ENCODE data around the gene MAGI2.

The MAGI2 gene

GRCh38 chr7:78179827-78180477 lies 1273.5 kb downstream of the MAGI2 start:
- Histone ChIP-seq H3K9ac (ENCODE audit: low read length) (no peak overlapping the region), H3K27me3 (ENCODE audit: control insufficient read depth, insufficient read depth, low read length) (no peaks in the 10 kb centered on the region)

DNA sequence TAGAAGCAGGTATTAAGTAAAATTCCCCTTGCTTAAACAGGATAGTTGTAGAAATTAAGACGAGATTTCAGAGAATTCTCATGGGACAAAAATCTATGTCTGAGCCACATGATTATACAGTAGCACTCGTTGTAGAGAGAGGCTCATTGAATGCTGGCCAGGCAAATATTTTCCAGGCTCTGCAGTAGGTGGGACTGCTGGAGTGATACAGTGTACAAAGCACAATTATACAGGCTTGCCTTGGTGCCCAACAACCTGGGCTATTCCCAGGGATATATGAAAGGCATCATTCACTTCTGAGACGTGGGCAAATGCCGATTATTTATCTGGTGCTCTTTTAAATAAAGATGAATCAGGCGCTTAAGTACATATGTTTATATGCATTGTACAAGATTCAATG lies 1274.3 kb downstream of the MAGI2 start:
- Histone ChIP-seq H3K27ac (ENCODE audit: low read length) (no peak overlapping the region), H3K9ac (ENCODE audit: low read length) (no peak overlapping the region), H3K9me3 (ENCODE audit: control insufficient read depth, low read depth, low read length) (no peaks in the 10 kb centered on the region)

More at GRCh38 chr7:78179827-78180477, 1273.5 kb downstream of the MAGI2 start:
- Histone ChIP-seq H3K9me3 (ENCODE audit: control insufficient read depth, low read depth, low read length) (no peaks in the 10 kb centered on the region), H3K4me1 (ENCODE audit: control insufficient read depth, low read depth, low read length) (no peaks in the 10 kb centered on the region), H3K36me3 (ENCODE audit: control insufficient read depth, low read depth, low read length) (no peaks in the 10 kb centered on the region), H3K27ac (ENCODE audit: low read length) (no peak overlapping the region), H3K4me3 (ENCODE audit: low read length) (no peak overlapping the region)

DNA sequence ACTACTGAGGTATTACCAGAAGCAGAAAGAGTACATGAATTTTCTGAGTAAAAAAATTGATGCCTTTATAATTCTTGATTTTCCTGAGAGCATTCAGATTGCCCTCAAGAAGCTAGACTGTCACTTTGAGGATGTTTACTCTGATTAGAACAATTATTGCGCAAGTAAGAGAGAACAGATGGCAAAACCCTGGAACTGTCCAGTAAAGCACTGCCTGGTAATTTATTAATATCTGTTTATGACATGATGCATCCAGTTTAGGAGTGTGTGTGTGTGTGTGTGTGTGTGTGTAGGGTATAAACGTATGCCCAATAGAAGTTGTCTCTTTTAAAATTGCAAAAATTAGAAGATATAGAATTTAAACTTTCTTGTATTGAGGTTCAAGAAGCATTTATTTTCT lies 1275.1 kb downstream of the MAGI2 start:
- H3K4me1 ChIP-seq (ENCODE audit: control insufficient read depth, low read depth, low read length), result no peaks in the 10 kb centered on the region
- no peaks in the 10 kb centered on the region for H3K36me3 ChIP-seq (ENCODE audit: control insufficient read depth, low read depth, low read length)
- no peak overlapping the region for H3K27ac ChIP-seq (ENCODE audit: low read length)
- no peaks in the 10 kb centered on the region for H3K9me3 ChIP-seq (ENCODE audit: control insufficient read depth, low read depth, low read length)
- H3K27me3 ChIP-seq (ENCODE audit: control insufficient read depth, insufficient read depth, low read length), result no peaks in the 10 kb centered on the region
- no peak overlapping the region for H3K9ac ChIP-seq (ENCODE audit: low read length)
- H3K4me3 ChIP-seq (ENCODE audit: low read length), result no peak overlapping the region

More for the DNA sequence above, 1274.3 kb downstream of the MAGI2 start:
- Histone ChIP-seq H3K27me3 (ENCODE audit: control insufficient read depth, insufficient read depth, low read length) (no peaks in the 10 kb centered on the region), H3K4me1 (ENCODE audit: control insufficient read depth, low read depth, low read length) (no peaks in the 10 kb centered on the region), H3K4me3 (ENCODE audit: low read length) (no peak overlapping the region), H3K36me3 (ENCODE audit: control insufficient read depth, low read depth, low read length) (no peaks in the 10 kb centered on the region)

DNA sequence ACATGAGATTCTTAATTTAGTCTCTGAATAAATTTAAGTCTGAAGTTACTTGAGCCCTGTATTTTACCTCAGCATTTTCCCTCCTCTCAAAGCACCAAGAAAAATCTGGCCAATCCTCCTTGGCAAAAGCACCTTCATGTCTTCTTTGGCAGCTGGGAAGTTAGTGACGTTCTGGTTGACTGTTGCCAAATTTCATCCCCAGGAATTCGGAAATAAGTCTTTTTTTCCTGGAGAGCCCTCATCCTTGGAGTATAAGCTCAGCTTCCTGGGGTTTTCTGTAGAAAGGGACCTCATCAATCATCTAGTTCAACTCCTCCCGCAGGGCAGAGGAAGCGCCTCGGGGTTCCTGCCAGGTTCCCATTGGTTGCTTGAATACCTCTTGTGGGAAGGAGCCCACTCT lies 1277.3 kb downstream of the MAGI2 start:
- Histone ChIP-seq H3K4me1 (ENCODE audit: control insufficient read depth, low read depth, low read length) (peaks cover 17% of the 10 kb centered on the region), H3K36me3 (ENCODE audit: control insufficient read depth, low read depth, low read length) (no peaks in the 10 kb centered on the region), H3K27me3 (ENCODE audit: control insufficient read depth, insufficient read depth, low read length) (no peaks in the 10 kb centered on the region), H3K9me3 (ENCODE audit: control insufficient read depth, low read depth, low read length) (no peaks in the 10 kb centered on the region), H3K9ac (ENCODE audit: low read length) (no peak overlapping the region), H3K27ac (ENCODE audit: low read length) (no peak overlapping the region), H3K4me3 (ENCODE audit: low read length) (no peak overlapping the region)

- H3K9me3 ChIP-seq (ENCODE audit: control insufficient read depth, low read depth, low read length), result no peaks in the 10 kb centered on the region
- no peak overlapping the region for H3K27ac ChIP-seq (ENCODE audit: low read length)
- no peaks in the 10 kb centered on the region for H3K27me3 ChIP-seq (ENCODE audit: control insufficient read depth, insufficient read depth, low read length)
- peaks cover 17% of the 10 kb centered on the region for H3K4me1 ChIP-seq (ENCODE audit: control insufficient read depth, low read depth, low read length)
- H3K36me3 ChIP-seq (ENCODE audit: control insufficient read depth, low read depth, low read length), result no peaks in the 10 kb centered on the region
- no peak overlapping the region for H3K4me3 ChIP-seq (ENCODE audit: low read length)
- no peak overlapping the region for H3K9ac ChIP-seq (ENCODE audit: low read length)
Observed at GRCh38 chr7:78175330-78176100, 1278.0 kb downstream of the MAGI2 start.

- Histone ChIP-seq H3K9me3 (ENCODE audit: control insufficient read depth, low read depth, low read length) (no peaks in the 10 kb centered on the region), H3K27ac (ENCODE audit: low read length) (no peak overlapping the region), H3K4me3 (ENCODE audit: low read length) (no peak overlapping the region), H3K36me3 (ENCODE audit: control insufficient read depth, low read depth, low read length) (no peaks in the 10 kb centered on the region), H3K9ac (ENCODE audit: low read length) (no peak overlapping the region), H3K27me3 (ENCODE audit: control insufficient read depth, insufficient read depth, low read length) (no peaks in the 10 kb centered on the region), H3K4me1 (ENCODE audit: control insufficient read depth, low read depth, low read length) (peaks cover 17% of the 10 kb centered on the region)
Observed at GRCh38 chr7:78173666-78174065, 1279.8 kb downstream of the MAGI2 start.

GRCh38 chr7:78172933-78173591 lies 1280.4 kb downstream of the MAGI2 start:
- H3K27ac ChIP-seq (ENCODE audit: low read length), result no peak overlapping the region
- no peaks in the 10 kb centered on the region for H3K27me3 ChIP-seq (ENCODE audit: control insufficient read depth, insufficient read depth, low read length)
- no peaks in the 10 kb centered on the region for H3K9me3 ChIP-seq (ENCODE audit: control insufficient read depth, low read depth, low read length)

GRCh38 chr7:78172267-78172757 lies 1281.2 kb downstream of the MAGI2 start:
- H3K4me3 ChIP-seq (ENCODE audit: low read length), result no peak overlapping the region
- H3K9me3 ChIP-seq (ENCODE audit: control insufficient read depth, low read depth, low read length), result no peaks in the 10 kb centered on the region

More at GRCh38 chr7:78172933-78173591, 1280.4 kb downstream of the MAGI2 start:
- Histone ChIP-seq H3K4me3 (ENCODE audit: low read length) (no peak overlapping the region), H3K36me3 (ENCODE audit: control insufficient read depth, low read depth, low read length) (no peaks in the 10 kb centered on the region), H3K4me1 (ENCODE audit: control insufficient read depth, low read depth, low read length) (peaks cover 17% of the 10 kb centered on the region), H3K9ac (ENCODE audit: low read length) (no peak overlapping the region)

GRCh38 chr7:78171398-78171797 lies 1282.1 kb downstream of the MAGI2 start:
- Histone ChIP-seq H3K4me1 (ENCODE audit: control insufficient read depth, low read depth, low read length) (peaks cover 17% of the 10 kb centered on the region), H3K9ac (ENCODE audit: low read length) (no peak overlapping the region), H3K36me3 (ENCODE audit: control insufficient read depth, low read depth, low read length) (no peaks in the 10 kb centered on the region), H3K27me3 (ENCODE audit: control insufficient read depth, insufficient read depth, low read length) (no peaks in the 10 kb centered on the region), H3K9me3 (ENCODE audit: control insufficient read depth, low read depth, low read length) (no peaks in the 10 kb centered on the region), H3K4me3 (ENCODE audit: low read length) (no peak overlapping the region), H3K27ac (ENCODE audit: low read length) (no peak overlapping the region)

More at GRCh38 chr7:78172267-78172757, 1281.2 kb downstream of the MAGI2 start:
- no peaks in the 10 kb centered on the region for H3K36me3 ChIP-seq (ENCODE audit: control insufficient read depth, low read depth, low read length)
- peaks cover 17% of the 10 kb centered on the region for H3K4me1 ChIP-seq (ENCODE audit: control insufficient read depth, low read depth, low read length)
- no peak overlapping the region for H3K27ac ChIP-seq (ENCODE audit: low read length)
- no peak overlapping the region for H3K9ac ChIP-seq (ENCODE audit: low read length)
- H3K27me3 ChIP-seq (ENCODE audit: control insufficient read depth, insufficient read depth, low read length), result no peaks in the 10 kb centered on the region

DNA sequence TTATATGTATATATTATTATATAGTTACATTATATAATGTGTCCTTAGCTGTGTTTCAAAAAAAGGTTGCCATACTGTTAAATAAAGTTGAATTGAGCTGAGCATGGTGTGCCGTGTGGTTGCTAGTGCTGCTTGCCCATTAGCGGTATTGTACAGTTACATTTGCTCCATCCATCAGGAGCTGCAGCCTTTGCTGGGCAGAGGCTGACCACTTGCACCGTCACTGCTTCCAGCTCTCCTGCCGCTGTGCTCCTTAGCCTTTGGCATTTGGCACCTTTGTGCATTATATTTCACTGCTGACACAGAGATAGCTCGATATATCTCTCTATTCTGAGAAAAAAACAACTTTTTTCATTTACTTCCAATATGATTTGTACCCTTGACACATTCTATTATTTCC lies 1282.7 kb downstream of the MAGI2 start:
- Histone ChIP-seq H3K4me3 (ENCODE audit: low read length) (no peak overlapping the region), H3K36me3 (ENCODE audit: control insufficient read depth, low read depth, low read length) (no peaks in the 10 kb centered on the region), H3K27me3 (ENCODE audit: control insufficient read depth, insufficient read depth, low read length) (no peaks in the 10 kb centered on the region), H3K4me1 (ENCODE audit: control insufficient read depth, low read depth, low read length) (peaks cover 23% of the 10 kb centered on the region), H3K9ac (ENCODE audit: low read length) (no peak overlapping the region), H3K9me3 (ENCODE audit: control insufficient read depth, low read depth, low read length) (no peaks in the 10 kb centered on the region), H3K27ac (ENCODE audit: low read length) (no peak overlapping the region)

DNA sequence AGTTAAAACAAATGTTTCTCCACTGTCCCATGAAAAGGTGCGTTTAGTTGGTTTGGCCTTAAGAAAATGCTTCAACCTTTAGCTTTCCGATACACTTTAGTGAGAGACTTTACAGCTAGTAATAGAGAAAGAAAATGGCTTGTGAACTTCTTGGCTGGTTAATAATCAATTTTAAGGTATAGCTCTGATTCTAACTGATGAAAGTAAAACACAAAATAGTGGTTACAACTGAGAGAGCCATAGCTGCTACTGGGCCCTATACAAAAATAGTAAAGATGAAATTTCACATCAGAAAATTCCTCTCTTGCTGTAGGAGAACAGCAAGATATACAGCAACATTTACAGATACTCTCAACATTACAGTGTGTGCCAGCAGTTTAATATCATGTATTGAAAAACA lies 1283.5 kb downstream of the MAGI2 start:
- Histone ChIP-seq H3K27me3 (ENCODE audit: control insufficient read depth, insufficient read depth, low read length) (no peaks in the 10 kb centered on the region), H3K27ac (ENCODE audit: low read length) (no peak overlapping the region), H3K4me3 (ENCODE audit: low read length) (no peak overlapping the region), H3K36me3 (ENCODE audit: control insufficient read depth, low read depth, low read length) (no peaks in the 10 kb centered on the region), H3K9me3 (ENCODE audit: control insufficient read depth, low read depth, low read length) (no peaks in the 10 kb centered on the region), H3K4me1 (ENCODE audit: control insufficient read depth, low read depth, low read length) (peaks cover 28% of the 10 kb centered on the region), H3K9ac (ENCODE audit: low read length) (no peak overlapping the region)

Measured in iPS-18a (cell line).